DOHH2 (cell line): ENCODE measurements around the gene GEMIN7.
A peak's percentile ranks its signal among the peaks of the same experiment; 100 is the strongest.

Source experiments
- H3F3A ChIP-seq: fragments of 200-600 bp; sonication (generic), shearing (Covaris generic); 2 replicates; pipeline ENCODE4 v1.6.0; 2016; ENCODE audit warnings: antibody characterized with exemption, mild to moderate bottlenecking; ENCODE audit not compliant: control insufficient read depth, insufficient read depth
- H3K27ac ChIP-seq: fragments of 200-600 bp; sonication (generic); 2 replicates; pipeline ENCODE4 v1.5.1; 2014; ENCODE audit warnings: low read depth, mild to moderate bottlenecking, low read length, moderate library complexity
- H3K27me3 ChIP-seq: fragments of 200-600 bp; sonication (generic); 2 replicates; pipeline ENCODE4 v1.6.1; 2014; ENCODE audit warnings: mild to moderate bottlenecking, low read length, mixed read lengths; ENCODE audit not compliant: control insufficient read depth
- H3K36me3 ChIP-seq: fragments of 200-600 bp; sonication (generic); 2 replicates; pipeline ENCODE4 v1.6.1; 2014; ENCODE audit warnings: mild to moderate bottlenecking, low read length, moderate library complexity, mixed read lengths; ENCODE audit not compliant: control insufficient read depth
- H3K4me1 ChIP-seq: fragments of 200-600 bp; sonication (generic); 2 replicates; pipeline ENCODE4 v1.6.1; 2014; ENCODE audit warnings: mild to moderate bottlenecking, low read length, mixed read lengths; ENCODE audit not compliant: control insufficient read depth
- H3K4me2 ChIP-seq: fragments of 200-600 bp; sonication (generic); 2 replicates; pipeline ENCODE4 v1.6.0; 2014; ENCODE audit warnings: mild to moderate bottlenecking, low read length, moderate library complexity
- H3K4me3 ChIP-seq: fragments of 200-600 bp; sonication (generic); 2 replicates; pipeline ENCODE4 v1.5.1; 2014; ENCODE audit warnings: mild to moderate bottlenecking, low read length, mixed read lengths
- H3K79me2 ChIP-seq: fragments of 200-600 bp; sonication (generic); 2 replicates; pipeline ENCODE4 v1.6.1; 2014; ENCODE audit warnings: mild to moderate bottlenecking, low read length, mixed read lengths; ENCODE audit not compliant: control insufficient read depth
- H3K9me2 ChIP-seq: fragments of 200-600 bp; sonication (generic); replicated peaks from 2 replicates; pipeline ENCODE4 v1.6.1; 2014; ENCODE audit warnings: mild to moderate bottlenecking, low read length, mixed read lengths; ENCODE audit not compliant: control insufficient read depth
- H3K9me3 ChIP-seq: fragments of 200-600 bp; sonication (generic); 2 replicates; pipeline ENCODE4 v1.6.1; 2014; ENCODE audit warnings: antibody characterized with exemption, low read length, mixed read lengths; ENCODE audit not compliant: control insufficient read depth, insufficient read depth
- H4K20me1 ChIP-seq: fragments of 200-600 bp; sonication (generic); 2 replicates; pipeline ENCODE4 v1.6.0; 2014; ENCODE audit warnings: low read depth, mild to moderate bottlenecking, antibody characterized with exemption, low read length, moderate library complexity; ENCODE audit not compliant: control insufficient read depth, insufficient read depth
- EZH2phosphoT487 ChIP-seq: fragments of 200-600 bp; sonication (generic); IDR thresholded peaks from 2 replicates; pipeline ENCODE4 v1.6.1; 2017; ENCODE audit warnings: borderline replicate concordance, mild to moderate bottlenecking, antibody characterized with exemption, low read length, moderate library complexity, mixed read lengths
- TF ChIP-seq, protein P1 (sequence below): fragments of 200-600 bp; sonication (generic); IDR thresholded peaks from one replicate; pipeline ENCODE4 v1.5.1; 2014; ENCODE audit warnings: antibody characterized with exemption, mild to moderate bottlenecking, low read depth, low read length; ENCODE audit not compliant: poor library complexity, severe bottlenecking

Gene GEMIN7

DNA sequence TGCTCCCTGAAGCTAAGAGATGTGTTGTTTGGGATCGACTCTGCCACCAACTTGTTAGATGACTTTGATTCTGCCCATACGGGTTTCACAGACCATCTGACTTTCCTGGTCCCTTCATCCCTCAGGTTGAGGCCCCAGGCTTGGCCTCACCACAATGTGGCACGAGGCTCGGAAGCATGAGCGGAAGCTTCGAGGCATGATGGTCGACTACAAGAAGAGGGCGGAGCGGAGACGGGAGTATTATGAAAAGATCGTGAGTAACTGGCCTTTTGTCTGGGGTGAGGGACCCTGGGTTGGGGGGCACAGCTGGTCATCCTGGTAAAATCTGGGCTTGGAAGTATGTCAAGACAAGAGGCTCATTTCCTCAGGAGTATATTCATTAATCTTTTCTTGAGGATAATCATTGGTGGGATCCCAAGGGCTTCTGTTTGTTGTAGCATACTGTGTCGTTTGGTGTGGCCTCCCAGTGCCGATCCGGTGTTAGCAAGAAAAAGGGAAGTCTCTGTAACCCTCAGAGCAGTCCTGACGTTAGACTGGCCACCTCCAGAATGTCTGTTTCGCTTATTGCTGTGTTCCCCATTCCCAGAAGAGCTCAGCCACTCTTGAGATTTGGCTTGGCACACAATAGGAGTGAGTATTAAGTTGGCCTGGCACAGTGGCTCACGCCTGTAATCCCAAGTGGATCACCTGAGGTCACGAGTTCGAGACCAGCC lies 38.8 kb upstream of the GEMIN7 start:
- H3K9me2 ChIP-seq, result no peaks in the 10 kb centered on the region
- peak overlapping the region; percentile 97 for H3K4me3 ChIP-seq
- H3F3A ChIP-seq, result peaks cover 6% of the 10 kb centered on the region; the same call in 1 of the 2 replicates
- H3K79me2 ChIP-seq, result peaks cover 62% of the 10 kb centered on the region
- peak overlapping the region; percentile 98 for H3K4me2 ChIP-seq
- H3K27ac ChIP-seq, result peak overlapping the region; percentile 97
- peaks cover 79% of the 10 kb centered on the region for H3K36me3 ChIP-seq
- no peaks in the 10 kb centered on the region for H3K27me3 ChIP-seq
- TF ChIP-seq, protein P1, sequence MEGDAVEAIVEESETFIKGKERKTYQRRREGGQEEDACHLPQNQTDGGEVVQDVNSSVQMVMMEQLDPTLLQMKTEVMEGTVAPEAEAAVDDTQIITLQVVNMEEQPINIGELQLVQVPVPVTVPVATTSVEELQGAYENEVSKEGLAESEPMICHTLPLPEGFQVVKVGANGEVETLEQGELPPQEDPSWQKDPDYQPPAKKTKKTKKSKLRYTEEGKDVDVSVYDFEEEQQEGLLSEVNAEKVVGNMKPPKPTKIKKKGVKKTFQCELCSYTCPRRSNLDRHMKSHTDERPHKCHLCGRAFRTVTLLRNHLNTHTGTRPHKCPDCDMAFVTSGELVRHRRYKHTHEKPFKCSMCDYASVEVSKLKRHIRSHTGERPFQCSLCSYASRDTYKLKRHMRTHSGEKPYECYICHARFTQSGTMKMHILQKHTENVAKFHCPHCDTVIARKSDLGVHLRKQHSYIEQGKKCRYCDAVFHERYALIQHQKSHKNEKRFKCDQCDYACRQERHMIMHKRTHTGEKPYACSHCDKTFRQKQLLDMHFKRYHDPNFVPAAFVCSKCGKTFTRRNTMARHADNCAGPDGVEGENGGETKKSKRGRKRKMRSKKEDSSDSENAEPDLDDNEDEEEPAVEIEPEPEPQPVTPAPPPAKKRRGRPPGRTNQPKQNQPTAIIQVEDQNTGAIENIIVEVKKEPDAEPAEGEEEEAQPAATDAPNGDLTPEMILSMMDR, result no peak
- no peak for TF ChIP-seq EZH2phosphoT487
- peaks cover 20% of the 10 kb centered on the region for H4K20me1 ChIP-seq
- H3K4me1 ChIP-seq, result peaks cover 51% of the 10 kb centered on the region
- no peaks in the 10 kb centered on the region for H3K9me3 ChIP-seq

DNA sequence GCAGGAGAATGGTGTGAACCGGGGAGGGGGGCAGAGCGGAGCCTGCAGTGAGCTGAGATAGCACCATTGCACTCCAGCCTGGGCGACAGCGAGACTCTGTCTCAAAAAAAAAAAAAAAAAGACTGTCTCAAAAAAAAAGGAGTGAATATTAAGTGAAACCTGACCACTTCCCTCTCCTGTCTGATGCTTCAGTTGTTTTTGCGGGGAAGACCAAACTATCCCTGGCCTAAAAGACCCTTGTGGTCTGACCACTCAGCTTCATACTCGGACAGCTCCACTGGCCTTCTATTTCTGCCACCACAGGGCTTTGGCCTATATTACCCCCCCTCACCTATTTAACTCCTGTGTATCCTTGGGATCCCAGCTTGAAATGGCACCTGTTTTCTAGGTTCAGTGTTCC lies 37.9 kb upstream of the GEMIN7 start:
- H3F3A ChIP-seq, result peaks cover 13% of the 10 kb centered on the region
- peak overlapping the region; percentile 97 for H3K4me3 ChIP-seq
- H4K20me1 ChIP-seq, result peaks cover 20% of the 10 kb centered on the region
- peaks cover 60% of the 10 kb centered on the region for H3K4me1 ChIP-seq
- no peak for TF ChIP-seq EZH2phosphoT487
- TF ChIP-seq, protein P1, result no peak
- no peaks in the 10 kb centered on the region for H3K9me2 ChIP-seq
- H3K27me3 ChIP-seq, result no peaks in the 10 kb centered on the region
- H3K79me2 ChIP-seq, result peaks cover 71% of the 10 kb centered on the region
- H3K4me2 ChIP-seq, result peak overlapping the region; percentile 98
- H3K9me3 ChIP-seq, result no peaks in the 10 kb centered on the region
- H3K27ac ChIP-seq, result peak overlapping the region; percentile 97
- H3K36me3 ChIP-seq, result peaks cover 80% of the 10 kb centered on the region

DNA sequence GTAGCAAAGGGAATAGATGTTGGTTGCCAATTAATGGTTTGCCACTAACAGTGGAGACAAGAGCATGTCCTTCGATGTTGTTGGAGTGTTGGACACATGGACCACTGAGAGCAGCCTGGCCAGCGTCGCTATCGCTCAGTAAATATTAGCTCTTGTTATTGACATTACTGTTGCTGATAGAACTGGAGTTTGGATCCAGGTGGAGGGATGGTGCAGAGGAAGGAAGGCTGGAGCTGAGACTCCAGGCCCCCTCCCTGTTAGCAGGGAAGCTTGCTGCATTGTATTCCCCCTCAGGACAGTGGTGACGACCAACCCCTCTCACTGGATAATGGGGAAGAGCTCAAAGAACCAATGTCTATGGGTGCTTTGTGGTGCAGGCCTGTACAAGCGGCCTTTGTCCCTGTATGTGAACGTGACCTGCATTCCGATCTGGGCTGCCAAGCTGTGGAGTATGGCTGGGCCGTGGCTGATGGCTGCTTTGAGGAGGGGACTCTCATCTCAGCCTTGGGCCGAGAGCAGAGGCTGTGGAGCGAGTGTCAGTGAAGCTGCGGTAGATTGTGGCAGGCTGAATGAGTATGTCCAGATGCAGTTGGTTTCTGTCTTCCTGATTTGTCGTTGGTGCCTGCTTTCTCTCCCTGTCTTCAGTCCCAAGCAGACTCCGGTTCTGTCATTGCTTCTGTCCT lies 33.2 kb upstream of the GEMIN7 start:
- no peaks in the 10 kb centered on the region for H3K9me3 ChIP-seq
- H3K79me2 ChIP-seq, result peaks cover 98% of the 10 kb centered on the region
- peaks cover 17% of the 10 kb centered on the region for H3F3A ChIP-seq
- H3K27ac ChIP-seq, result peak overlapping the region; percentile 93
- no peaks in the 10 kb centered on the region for H3K9me2 ChIP-seq
- H4K20me1 ChIP-seq, result peaks cover 5% of the 10 kb centered on the region; the same call in 1 of the 2 replicates
- H3K4me3 ChIP-seq, result peak overlapping the region; percentile 72
- no peak for TF ChIP-seq EZH2phosphoT487
- TF ChIP-seq, protein P1, result no peak
- H3K4me1 ChIP-seq, result peaks cover 84% of the 10 kb centered on the region
- H3K27me3 ChIP-seq, result no peaks in the 10 kb centered on the region
- peak overlapping the region; percentile 80 for H3K4me2 ChIP-seq
- peaks cover 82% of the 10 kb centered on the region for H3K36me3 ChIP-seq
